Stimulated activated CD4-positive, alpha-beta T cell treated with anti-CD3 and anti-CD28 coated beads, Interleukin-15, amount 100 ng/mL, for 1 hour (primary cell): ENCODE measurements around the gene AFG1L.

Source experiments
- DNase-seq, 2 donors: peaks; one replicate each; pipeline ENCODE4 v3.0.0-alpha.2; 2020; ENCODE audit warnings: low read depth in 1 of 2, low spot score in 1 of 2

Gene AFG1L

DNA sequence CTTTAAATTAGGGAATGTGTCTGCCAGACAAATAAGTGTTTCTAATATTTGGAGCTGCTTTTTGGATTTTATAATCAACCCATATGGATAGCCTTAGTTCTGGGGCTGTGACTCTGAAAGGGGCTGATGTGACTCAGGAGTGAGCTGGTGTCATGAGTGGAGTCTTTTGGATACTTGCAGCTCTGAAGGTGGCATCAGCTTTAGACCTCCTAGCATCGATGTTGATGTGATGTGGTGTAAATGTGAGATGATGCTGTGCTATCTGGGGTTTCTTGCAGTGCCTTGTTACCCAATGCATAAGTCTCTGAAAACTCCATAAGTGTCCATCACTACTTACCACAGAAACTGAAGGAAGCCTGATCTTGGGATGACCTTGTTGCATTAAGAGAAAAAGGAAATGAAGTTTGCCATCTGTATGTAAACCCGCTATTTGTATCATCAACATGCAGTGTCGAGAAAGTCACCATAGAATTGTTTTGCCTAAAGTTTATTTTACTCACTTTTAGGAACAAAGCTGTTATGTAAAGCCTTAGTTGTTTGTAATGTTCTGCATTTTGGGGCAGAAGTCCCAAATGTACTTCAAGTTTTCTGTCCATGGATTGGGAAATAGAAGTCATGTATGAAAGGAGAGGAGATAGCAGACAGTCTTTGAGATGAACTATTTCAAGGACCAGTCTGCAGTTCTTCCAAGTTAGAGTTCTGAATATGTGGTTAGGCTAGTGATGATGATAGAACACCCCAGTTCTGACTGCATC, 273.9 kb downstream of the AFG1L start:
- DNase-seq = no peak

DNA sequence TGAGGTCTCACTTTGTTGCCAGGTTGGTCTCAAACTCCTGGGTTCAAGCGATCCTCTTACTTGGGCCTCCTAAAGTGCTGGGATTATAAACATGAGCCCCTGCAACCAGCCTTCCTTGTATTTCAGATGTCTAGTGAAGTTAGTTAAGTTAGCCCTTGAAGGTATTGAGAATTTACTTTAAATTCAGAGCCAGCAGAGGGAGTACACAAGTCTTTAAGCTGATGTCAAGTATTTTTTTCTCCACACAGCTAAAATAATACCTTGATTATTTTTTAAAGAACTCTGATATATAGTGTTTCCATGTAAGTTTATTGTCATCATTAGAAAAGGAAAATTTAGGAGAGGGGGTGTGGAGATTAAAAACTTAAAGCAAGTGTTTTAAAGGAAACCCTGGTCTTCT, 275.7 kb downstream of the AFG1L start:
- DNase-seq = no peak

DNA sequence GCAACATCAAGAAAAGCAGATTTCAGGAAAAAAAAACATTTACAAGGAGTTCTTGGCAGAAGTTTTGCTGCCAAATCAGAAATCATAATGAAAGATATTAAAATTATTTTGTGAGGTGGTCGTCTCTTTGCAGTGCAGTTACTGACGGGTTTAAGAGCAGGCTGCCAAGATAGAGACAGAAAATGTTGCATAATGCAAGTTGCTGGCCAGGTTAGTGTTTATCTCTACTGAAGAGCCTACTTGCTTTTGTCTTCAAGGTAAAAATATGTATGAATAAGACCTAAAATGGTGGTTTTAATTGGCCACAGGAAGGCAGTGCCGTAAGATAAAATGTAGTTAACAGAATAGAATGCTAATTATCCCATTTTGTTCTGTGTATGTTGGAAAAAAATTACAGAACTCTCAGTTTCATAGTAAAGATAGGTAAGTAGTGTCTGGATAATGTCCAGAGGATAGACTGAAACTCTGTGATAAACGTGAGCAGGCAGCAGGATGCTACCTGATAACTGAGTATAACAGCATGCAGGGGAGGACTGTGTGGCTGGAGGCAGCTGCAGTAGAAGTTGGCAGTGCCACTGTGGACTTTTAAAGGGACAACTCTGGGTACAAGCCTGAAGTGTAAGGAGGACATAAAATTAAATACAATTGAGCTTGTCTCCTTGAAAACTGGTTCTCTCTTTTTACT, 279.7 kb downstream of the AFG1L start:
- no peak for DNase-seq
